ENCODE results near the gene INPP5E.
"Not testable (repeated sequence)": the region's sequence is repeated elsewhere in the genome, so short reads cannot be mapped to it uniquely, and the experiment has no call there.

Gene INPP5E

GRCh38 chr9:136430588-136431234 is 8.9 kb downstream of the INPP5E start:
- FAIRE-seq: no peak
- DNase-seq (ENCODE audit: low spot score): no peak

GRCh38 chr9:136429683-136430491 is 9.8 kb downstream of the INPP5E start:
- no peak for FAIRE-seq
- no peak for DNase-seq (ENCODE audit: low spot score)

- no peak for FAIRE-seq
Observed at GRCh38 chr9:136429075-136429628, 10.5 kb downstream of the INPP5E start.

GRCh38 chr9:136426787-136427186 is 12.9 kb downstream of the INPP5E start:
- FAIRE-seq: no peak
- DNase-seq (ENCODE audit: low spot score): no peak

More at GRCh38 chr9:136429075-136429628, 10.5 kb downstream of the INPP5E start:
- no peak for DNase-seq (ENCODE audit: low spot score)

DNA sequence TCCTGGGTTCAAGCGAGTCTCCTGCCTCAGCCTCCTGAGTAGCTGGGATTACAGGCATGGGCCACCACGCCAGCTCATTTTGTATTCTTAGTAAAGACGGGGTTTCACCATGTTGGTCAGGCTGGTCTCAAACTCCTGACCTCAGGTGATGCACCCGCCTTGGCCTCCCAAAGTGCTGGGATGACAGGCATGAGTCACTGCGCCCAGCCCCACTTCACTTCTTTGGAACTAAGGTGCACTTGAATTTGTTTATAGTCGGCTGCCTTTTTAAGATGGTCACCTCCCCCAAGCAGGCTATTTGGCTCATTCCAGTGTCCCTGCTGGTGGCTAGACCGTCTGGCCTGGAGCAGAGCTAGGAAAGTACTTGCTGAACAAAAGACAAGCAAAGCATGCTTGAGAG is 14.3 kb downstream of the INPP5E start:
- DNase-seq (ENCODE audit: low spot score); FAIRE-seq: not testable (repeated sequence)

GRCh38 chr9:136424750-136425362 is 14.8 kb downstream of the INPP5E start:
- no peak for FAIRE-seq
- DNase-seq (ENCODE audit: low spot score): no peak

- DNase-seq (ENCODE audit: low spot score) (no peak), FAIRE-seq (no peak)
Observed at GRCh38 chr9:136423432-136424146, 16.1 kb downstream of the INPP5E start.

DNA sequence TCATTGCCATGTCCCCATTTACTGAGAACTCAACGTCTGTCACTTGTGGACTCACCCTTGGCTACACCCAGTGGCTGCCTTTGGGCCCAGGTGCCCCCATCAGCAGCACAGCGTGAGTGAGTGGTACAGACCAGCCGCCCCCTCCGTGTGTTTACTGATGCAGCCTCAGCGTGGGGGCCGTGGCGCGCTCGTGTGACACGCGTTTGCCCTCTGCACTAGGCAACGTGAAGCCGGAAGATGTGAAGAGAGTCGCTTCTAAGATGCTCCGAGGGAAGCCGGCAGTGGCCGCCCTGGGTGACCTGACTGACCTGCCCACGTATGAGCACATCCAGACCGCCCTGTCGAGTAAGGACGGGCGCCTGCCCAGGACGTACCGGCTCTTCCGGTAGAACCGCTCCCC is 16.8 kb downstream of the INPP5E start:
- FAIRE-seq (no peak), DNase-seq (ENCODE audit: low spot score) (no peak)

DNA sequence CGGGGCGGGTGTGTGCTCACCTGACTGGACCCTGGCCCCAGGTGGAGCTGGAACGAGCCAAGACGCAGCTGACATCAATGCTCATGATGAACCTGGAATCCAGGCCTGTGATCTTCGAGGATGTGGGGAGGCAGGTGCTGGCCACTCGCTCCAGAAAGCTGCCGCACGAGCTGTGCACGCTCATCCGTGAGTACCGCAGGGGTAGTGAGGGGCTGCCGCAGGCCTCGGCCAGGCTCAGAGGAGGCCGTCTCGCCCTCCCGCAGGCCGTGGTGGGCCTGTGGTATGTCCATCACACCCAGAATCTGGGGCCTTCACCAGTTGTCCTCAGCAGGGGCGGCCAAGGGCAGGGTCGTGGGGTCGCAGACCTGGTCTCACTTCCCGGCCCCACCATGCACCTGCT is 17.9 kb downstream of the INPP5E start:
- FAIRE-seq: no peak
- DNase-seq (ENCODE audit: low spot score): no peak

- DNase-seq (ENCODE audit: low spot score) (no peak), FAIRE-seq (no peak)
Observed at GRCh38 chr9:136419092-136419420, 20.6 kb downstream of the INPP5E start.

DNA sequence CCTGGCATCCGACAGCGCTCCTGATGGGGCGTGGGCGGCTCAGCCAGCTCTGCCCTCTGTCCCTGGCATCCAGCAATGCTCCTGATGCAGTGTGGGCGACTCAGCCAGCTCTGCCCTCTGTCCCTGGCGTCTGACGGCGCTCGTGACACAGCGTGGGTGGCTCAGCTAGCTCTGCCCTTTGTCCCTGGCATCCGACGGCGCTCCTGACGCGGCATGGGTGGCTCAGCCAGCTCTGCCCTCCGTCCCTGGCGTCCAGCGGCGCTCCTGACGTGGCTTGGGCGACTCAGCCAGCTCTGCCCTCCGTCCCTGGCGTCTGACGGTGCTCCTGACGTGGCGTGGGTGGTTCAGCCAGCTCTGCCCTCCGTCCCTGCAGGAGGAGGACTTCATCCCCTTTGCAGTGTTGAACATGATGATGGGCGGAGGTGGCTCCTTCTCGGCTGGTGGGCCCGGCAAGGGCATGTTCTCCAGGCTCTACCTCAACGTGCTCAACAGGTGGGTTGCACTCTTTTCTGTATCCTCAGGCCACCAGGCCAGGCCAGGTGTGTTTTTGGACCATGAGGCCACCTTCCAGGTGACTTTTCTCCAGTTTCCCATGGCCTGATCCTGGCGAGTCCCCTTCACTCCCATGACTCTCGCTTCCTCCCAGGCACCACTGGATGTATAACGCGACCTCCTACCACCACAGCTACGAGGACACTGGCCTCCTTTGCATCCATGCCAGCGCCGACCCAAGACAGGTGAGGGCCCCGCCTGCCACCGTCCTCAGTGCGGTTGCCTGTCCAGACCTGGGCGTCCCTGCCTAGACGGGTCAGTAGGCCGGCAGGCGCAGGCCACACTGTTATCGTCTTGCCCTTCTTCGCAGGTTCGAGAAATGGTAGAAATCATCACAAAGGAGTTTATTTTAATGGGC is 21.2 kb downstream of the INPP5E start:
- DNase-seq (ENCODE audit: low spot score) (no peak), FAIRE-seq (peak; percentile 13)

DNA sequence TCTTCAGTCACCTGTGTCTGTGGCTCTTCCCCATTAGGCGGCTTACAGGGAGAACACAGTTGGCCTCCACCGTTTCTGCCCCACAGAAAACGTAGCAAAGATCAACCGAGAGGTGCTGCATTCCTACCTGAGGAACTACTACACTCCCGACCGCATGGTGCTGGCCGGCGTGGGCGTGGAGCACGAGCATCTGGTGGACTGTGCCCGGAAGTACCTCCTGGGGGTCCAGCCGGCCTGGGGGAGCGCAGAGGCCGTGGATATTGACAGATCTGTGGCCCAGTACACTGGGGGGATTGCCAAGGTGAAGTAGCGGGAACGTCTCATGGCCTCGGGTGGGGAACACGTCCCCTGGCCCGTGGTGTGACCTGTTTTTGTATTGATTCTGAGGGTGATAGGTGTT is 22.7 kb downstream of the INPP5E start:
- FAIRE-seq: no peak
- DNase-seq (ENCODE audit: low spot score): no peak

- FAIRE-seq (no peak), DNase-seq (ENCODE audit: low spot score) (no peak)
Observed at GRCh38 chr9:136416427-136416826, 23.2 kb downstream of the INPP5E start.

GRCh38 chr9:136412962-136413361 is 26.7 kb downstream of the INPP5E start:
- no peak for DNase-seq (ENCODE audit: low spot score)
- FAIRE-seq: no peak

- DNase-seq (ENCODE audit: low spot score) (no peak), FAIRE-seq (no peak)
Observed at GRCh38 chr9:136411378-136411777, 28.3 kb downstream of the INPP5E start.

- peak; percentile 5 for FAIRE-seq
- peak; percentile 96 for DNase-seq (ENCODE audit: low spot score)
Observed at GRCh38 chr9:136410500-136411287, 29.0 kb downstream of the INPP5E start, which contains the start of the genes ENTR1 and PMPCA. Gene ENTR1 (minus strand): TSS chr9:136410614. CDS start chr9:136410397, 217 bp downstream. Gene PMPCA (plus strand): TSS chr9:136410658. CDS start chr9:136410669, 11 bp downstream.

- no peak for FAIRE-seq
Observed at GRCh38 chr9:136409557-136410455, 29.8 kb downstream of the INPP5E start.

DNA sequence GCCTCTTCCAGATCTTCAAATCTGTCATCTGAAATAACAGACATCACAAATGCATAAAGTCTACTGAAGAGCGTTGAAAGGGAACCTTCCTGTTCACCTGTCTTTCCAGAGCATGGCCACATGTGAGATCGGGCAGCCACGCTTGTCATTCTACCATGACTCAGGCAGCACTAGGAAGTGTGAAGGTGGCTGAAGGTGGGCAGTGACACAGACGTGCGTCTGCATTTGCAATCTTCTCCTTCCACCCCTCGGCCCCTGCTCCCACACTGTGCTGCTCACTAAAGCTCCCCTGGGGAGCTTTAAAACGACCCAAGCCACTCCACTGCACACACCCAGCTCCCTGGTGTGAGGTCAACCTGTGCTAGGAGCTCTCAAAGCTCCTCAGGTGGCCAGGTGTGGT is 31.7 kb downstream of the INPP5E start:
- FAIRE-seq: no peak
- DNase-seq (ENCODE audit: low spot score): no peak

More at GRCh38 chr9:136409557-136410455, 29.8 kb downstream of the INPP5E start:
- DNase-seq (ENCODE audit: low spot score): peak; percentile 57

Data from urothelium cell line (cell line).